ENCODE data around the gene CYFIP1. TPM values are rescaled to one million over a fixed set of nuclear protein-coding genes. Genes with fewer than 3 reads are reported as not detected.

CYFIP1 gene
- total and polyA plus RNA-seq, 2 donors (not counting 1 experiment from before 2014, with no cell fraction given) = 59.4 to 102 TPM

DNA sequence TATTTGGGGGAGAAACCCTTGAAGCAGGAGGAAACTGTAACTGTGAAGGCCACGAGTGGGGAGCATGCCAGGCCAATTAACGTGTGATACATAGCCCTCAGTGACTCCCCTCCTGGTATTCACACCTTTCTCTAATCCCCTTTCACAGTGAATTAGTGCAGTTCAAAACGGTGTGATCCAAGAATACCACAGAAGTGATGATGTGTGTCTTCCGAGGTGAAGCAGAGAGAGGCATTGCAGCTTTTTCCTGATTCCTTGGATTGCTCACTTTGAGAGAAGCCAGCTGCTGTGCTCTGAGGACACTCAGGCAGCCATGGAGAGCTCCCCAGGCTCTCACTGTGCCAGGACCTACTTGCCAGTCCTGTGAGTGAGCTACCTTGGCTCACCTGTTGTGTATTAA lies 124.4 kb downstream of the CYFIP1 start:
- Histone ChIP-seq H3K27ac (ENCODE audit: insufficient read depth, low read length) (no peak overlapping the region), H3K4me1 (ENCODE audit: control insufficient read depth, extremely low read depth, insufficient read depth, low read length) (no peaks in the 10 kb centered on the region), H3K4me3 (replicated peaks in 1 of 4; ENCODE audit: control extremely low read depth in 1 of 4, insufficient read depth in 1 of 4, low read depth in 3 of 4, low read length in 4 of 4) (no peak overlapping the region), H3K27me3 (ENCODE audit: control insufficient read depth, insufficient read depth, low read length) (no peaks in the 10 kb centered on the region), H2AFZ (ENCODE audit: low read length) (no peak overlapping the region), H3K9me3 (ENCODE audit: control insufficient read depth, insufficient read depth, low read depth, low read length) (no peaks in the 10 kb centered on the region), H3K9ac (ENCODE audit: insufficient read depth, low read length) (no peak overlapping the region), H3K79me2 (ENCODE audit: control insufficient read depth, insufficient read depth, low read length) (peaks cover 2% of the 10 kb centered on the region), H3K36me3 (ENCODE audit: control insufficient read depth, insufficient read depth, low read length) (peaks cover 7% of the 10 kb centered on the region), H4K20me1 (ENCODE audit: control insufficient read depth, extremely low read depth, insufficient read depth, low read length) (no peaks in the 10 kb centered on the region), H3K4me2 (ENCODE audit: extremely low read depth, insufficient read depth, low read length) (no peak overlapping the region)
- no peak for TF ChIP-seq CTCF (conservative IDR thresholded peaks at IDR 0.05 in 1 of 2, IDR thresholded peaks at IDR 0.05 in 1 of 2; ENCODE audit: low read depth in 1 of 2, low read length in 2 of 2)
- no peak for TF ChIP-seq EZH2 (IDR thresholded peaks at IDR 0.05; ENCODE audit: low read length, missing control alignments)
- no peak for DNase-seq (ENCODE audit: low read depth in 2 of 2)

DNA sequence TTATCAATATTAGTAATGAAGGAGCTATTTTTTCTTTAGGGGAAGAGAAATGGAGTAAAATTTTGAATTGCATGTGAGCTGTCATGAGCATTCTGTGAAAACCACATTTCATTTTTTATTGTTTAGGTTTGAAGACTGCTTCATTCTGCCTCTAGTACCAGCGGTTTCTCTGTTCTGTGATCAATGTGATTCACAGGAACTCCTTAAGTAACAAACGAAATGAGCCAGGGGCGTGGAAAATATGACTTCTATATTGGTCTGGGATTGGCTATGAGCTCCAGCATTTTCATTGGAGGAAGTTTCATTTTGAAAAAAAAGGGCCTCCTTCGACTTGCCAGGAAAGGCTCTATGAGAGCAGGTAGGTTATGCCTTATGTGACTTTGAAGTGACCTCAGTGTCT lies 128.7 kb downstream of the CYFIP1 start:
- no peaks in the 10 kb centered on the region for H3K4me1 ChIP-seq (ENCODE audit: control insufficient read depth, extremely low read depth, insufficient read depth, low read length)
- H3K79me2 ChIP-seq (ENCODE audit: control insufficient read depth, insufficient read depth, low read length) = peaks cover 23% of the 10 kb centered on the region
- no peaks in the 10 kb centered on the region for H4K20me1 ChIP-seq (ENCODE audit: control insufficient read depth, extremely low read depth, insufficient read depth, low read length)
- no peak overlapping the region for H3K4me3 ChIP-seq (replicated peaks in 1 of 4; ENCODE audit: control extremely low read depth in 1 of 4, insufficient read depth in 1 of 4, low read depth in 3 of 4, low read length in 4 of 4)
- no peak for DNase-seq (ENCODE audit: low read depth in 2 of 2)
- no peak overlapping the region for H3K4me2 ChIP-seq (ENCODE audit: extremely low read depth, insufficient read depth, low read length)
- peaks cover 7% of the 10 kb centered on the region for H3K36me3 ChIP-seq (ENCODE audit: control insufficient read depth, insufficient read depth, low read length)
- no peak overlapping the region for H3K27ac ChIP-seq (ENCODE audit: insufficient read depth, low read length)
- no peak overlapping the region for H3K9ac ChIP-seq (ENCODE audit: insufficient read depth, low read length)
- TF ChIP-seq EZH2 (IDR thresholded peaks at IDR 0.05; ENCODE audit: low read length, missing control alignments) (no peak), CTCF (conservative IDR thresholded peaks at IDR 0.05 in 1 of 2, IDR thresholded peaks at IDR 0.05 in 1 of 2; ENCODE audit: low read depth in 1 of 2, low read length in 2 of 2) (no peak)
- no peak overlapping the region for H2AFZ ChIP-seq (ENCODE audit: low read length)
- no peaks in the 10 kb centered on the region for H3K27me3 ChIP-seq (ENCODE audit: control insufficient read depth, insufficient read depth, low read length)
- no peaks in the 10 kb centered on the region for H3K9me3 ChIP-seq (ENCODE audit: control insufficient read depth, insufficient read depth, low read depth, low read length)

GRCh38 chr15:22850055-22850454 lies 130.1 kb downstream of the CYFIP1 start:
- Histone ChIP-seq H3K27ac (ENCODE audit: insufficient read depth, low read length) (no peak overlapping the region), H3K36me3 (ENCODE audit: control insufficient read depth, insufficient read depth, low read length) (peaks cover 11% of the 10 kb centered on the region), H3K9ac (ENCODE audit: insufficient read depth, low read length) (no peak overlapping the region), H3K4me1 (ENCODE audit: control insufficient read depth, extremely low read depth, insufficient read depth, low read length) (no peaks in the 10 kb centered on the region), H2AFZ (ENCODE audit: low read length) (no peak overlapping the region), H3K4me2 (ENCODE audit: extremely low read depth, insufficient read depth, low read length) (no peak overlapping the region), H3K9me3 (ENCODE audit: control insufficient read depth, insufficient read depth, low read depth, low read length) (no peaks in the 10 kb centered on the region), H4K20me1 (ENCODE audit: control insufficient read depth, extremely low read depth, insufficient read depth, low read length) (no peaks in the 10 kb centered on the region), H3K4me3 (replicated peaks in 1 of 4; ENCODE audit: control extremely low read depth in 1 of 4, insufficient read depth in 1 of 4, low read depth in 3 of 4, low read length in 4 of 4) (no peak overlapping the region), H3K27me3 (ENCODE audit: control insufficient read depth, insufficient read depth, low read length) (no peaks in the 10 kb centered on the region), H3K79me2 (ENCODE audit: control insufficient read depth, insufficient read depth, low read length) (peaks cover 34% of the 10 kb centered on the region)
- TF ChIP-seq CTCF (conservative IDR thresholded peaks at IDR 0.05 in 1 of 2, IDR thresholded peaks at IDR 0.05 in 1 of 2; ENCODE audit: low read depth in 1 of 2, low read length in 2 of 2) (no peak), EZH2 (IDR thresholded peaks at IDR 0.05; ENCODE audit: low read length, missing control alignments) (no peak)
- peak in 1 of 2 donors; percentile 42 for DNase-seq (ENCODE audit: low read depth in 2 of 2)
